Ammon's horn (tissue), 1 donor: Measurements from ENCODE around the gene ACTR1A.

ENCODE experiments used
- DNase-seq: peaks from one replicate; pipeline ENCODE4 v3.0.0-alpha.2; 2016; ENCODE audit warnings: low spot score

Gene ACTR1A

DNA sequence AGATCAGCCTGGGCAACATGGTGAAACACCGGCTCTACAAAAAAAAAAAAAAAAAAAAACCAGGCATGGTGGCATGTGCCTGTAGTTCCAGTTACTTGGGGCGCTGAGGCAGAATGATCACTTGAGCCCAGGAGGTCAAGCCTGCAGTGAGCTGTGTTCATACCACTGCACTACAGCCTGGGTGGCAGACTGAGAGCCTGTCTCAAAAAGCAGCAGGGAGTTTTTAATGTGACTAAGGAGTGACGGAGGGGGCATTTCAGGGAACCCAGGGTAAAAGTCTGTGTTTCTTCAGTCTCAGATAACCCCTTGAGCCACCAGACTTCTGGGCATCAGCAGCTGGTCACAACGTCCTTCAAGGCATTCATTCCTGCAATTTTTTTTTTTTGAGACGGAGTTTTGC lies 49.0 kb downstream of the ACTR1A start:
- DNase-seq = no peak

DNA sequence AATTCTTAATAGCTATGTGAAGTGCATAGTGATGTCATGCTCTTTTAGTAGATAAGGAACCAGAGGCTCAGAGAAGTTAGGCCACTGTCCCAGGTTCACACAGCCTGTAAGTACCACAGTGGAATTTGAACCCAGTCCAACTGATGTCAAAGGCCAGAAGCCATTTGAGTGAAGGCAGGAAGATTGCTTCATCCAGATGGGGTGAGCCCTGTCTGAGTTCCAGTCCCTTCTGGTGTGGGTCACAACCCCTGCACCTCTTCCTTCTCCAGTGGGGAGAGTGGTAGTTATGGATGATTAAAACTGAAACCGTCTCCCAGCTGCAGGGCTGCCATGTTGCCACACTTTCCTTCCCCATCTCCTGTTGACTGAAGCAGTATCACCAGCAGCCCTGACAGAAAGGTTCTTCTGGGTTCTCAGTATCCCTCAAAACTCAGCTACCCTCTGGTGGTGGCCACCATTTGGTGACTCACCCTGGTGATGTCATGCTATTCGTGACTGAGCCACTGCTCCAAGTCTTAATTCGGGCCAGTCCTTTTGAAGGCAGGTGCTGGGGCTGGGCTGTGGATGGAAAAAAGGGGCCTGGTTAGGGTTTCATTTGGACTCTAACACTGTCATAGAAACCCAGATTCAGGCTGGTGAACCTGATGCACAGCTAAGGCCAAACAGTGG lies 49.7 kb downstream of the ACTR1A start:
- DNase-seq = peak; percentile 76

DNA sequence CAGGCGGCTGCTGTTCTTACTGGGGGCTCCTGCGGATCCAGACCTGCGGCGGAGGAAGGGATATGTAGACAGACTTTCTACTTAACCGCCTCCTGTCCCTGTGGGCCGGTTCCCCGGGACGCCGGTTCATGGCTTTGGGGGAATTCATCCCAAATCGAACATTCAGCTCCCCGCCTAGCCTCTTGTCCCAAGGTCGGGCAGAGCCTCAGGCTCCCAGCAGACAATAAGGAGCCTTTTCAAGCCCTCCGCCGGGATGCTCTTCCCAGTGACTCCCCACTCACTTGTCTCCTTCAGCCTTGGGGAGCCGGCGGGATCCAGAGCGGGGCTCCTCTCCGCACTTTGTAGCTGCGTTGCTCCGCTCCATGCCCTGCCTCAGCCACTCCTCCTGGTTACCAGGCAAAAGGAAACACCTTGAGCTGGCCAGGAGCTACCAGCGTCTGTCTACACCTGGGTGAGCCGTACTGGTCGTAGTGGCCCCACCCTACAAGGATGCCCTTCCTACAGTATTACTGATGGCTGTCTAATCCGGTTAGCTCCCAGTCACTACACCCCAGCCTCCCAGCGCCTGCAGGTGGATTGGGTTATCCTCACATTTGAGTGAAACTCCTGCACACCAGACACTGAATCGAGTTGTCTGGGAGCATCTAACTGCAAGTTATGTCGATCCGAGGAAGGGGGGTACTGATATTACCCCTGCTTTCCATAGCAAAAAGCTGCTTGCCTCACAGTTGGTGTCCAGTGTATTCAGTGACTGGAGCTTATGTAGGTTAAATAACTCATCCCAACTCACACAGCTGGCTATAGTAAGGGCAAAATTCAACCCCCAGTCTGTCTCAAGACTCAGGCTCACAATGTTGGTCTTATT lies 51.2 kb downstream of the ACTR1A start, which contains the start of gene C10orf95:
Gene C10orf95 (minus strand): TSS at position 439 of the 865 bp plus-strand sequence. CDS start 450 bp downstream, outside the sequence.
- DNase-seq = no peak

DNA sequence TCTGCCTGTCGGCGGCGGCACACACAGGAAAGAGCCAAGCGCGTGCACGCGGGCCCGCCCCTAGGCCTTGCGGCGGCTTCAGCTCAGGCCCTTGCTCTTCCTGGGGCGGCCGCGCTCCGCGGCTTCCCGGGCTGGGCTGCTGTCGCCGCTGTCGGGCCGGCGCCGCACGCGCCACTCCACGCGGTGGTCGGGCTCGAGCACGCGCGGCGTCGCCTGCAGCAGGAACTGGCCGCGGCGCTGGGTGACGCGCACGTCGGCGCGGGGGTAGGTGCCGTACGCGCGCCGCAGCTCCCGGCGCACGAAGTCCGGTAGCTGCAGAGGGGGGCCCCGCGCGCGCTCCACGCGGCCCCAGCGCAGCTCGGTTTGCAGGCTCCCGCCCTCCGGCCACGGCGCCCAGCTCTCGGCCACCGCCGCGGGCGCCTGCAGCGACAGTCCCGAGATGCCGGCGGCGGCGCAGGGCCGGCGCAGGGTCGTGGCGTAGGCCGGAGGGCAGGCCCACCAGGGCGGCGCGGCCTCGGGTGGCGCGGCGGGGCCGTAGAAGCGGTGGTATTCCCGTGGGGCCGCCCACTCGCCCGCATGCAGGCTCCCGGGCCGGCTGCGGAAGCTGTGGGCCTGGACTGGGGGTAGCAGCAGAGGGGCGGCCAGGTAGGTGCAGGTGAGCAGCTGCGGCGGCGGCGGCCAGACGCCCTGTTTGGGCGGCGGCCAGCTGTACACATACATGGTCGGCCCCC lies 52.0 kb downstream of the ACTR1A start:
- DNase-seq = peak; percentile 90

DNA sequence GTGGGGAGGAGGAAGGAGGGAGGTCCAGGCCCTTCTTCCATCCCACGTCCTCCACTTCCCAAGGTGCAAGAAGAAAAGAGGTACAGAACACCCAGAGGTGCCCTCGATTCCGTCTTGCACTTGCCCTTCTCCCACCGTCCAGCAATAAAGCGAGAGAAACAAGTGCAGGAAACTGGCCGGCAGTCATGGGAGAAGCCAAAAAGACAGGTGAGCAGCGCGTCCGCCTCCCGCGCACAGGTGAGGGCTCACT lies 52.5 kb downstream of the ACTR1A start:
- peak; percentile 44 for DNase-seq

DNA sequence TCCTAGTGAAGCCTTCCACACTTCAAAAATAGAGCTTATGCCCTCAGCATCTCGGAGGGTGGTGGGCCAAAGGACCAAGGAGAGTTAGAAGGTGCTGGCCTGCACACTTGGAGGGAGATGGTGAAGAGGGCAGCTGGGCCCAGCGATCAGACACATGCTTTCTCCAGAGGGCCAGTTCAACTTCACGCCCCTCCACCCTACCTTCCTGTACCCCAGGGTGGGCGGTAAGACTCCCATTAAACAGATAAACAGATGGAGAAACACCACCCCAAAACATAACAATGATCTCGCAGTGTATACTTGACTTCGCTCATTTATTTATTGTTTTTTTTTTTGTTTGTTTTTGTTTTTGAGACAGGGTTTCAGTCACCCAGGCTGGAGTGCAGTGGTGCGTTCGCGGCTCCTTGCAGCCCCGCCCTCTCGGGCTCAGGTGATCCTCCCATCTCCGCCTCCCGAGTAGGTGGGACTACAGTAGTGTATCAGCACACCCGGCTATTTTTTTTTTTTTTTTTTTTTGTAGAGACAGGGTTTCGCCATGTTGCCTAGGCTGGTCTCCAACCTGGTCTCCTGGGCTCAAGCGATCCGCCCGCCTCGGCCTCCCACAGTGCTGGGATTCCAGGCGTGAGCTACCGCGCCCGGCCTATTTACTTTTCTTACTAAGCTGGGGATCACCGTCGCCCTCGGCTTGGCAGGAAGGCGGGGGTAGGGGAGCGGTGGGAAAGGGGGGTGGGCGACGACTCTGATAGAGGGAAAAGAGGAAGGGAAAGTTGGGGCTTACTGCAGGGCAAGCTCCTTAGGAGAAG lies 53.0 kb downstream of the ACTR1A start:
- peak; percentile 63 for DNase-seq

DNA sequence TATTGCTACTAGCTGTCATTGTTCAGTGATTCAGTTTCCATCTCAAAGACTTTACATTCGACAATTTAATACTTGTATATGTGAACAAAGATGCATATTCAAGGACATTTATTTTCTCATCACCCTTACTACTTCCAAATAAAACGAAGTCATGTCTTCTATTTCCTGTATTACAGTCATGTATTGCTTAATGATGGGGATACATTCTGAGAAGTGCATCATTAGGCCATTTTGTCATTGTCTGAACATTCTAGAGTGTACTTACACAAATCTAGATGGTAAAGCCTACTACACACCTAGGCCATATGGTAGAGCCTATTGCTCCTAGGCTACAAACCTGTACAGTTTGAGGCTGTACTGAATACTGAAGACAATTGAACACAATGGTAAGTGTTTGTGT lies 57.7 kb downstream of the ACTR1A start:
- DNase-seq = no peak

DNA sequence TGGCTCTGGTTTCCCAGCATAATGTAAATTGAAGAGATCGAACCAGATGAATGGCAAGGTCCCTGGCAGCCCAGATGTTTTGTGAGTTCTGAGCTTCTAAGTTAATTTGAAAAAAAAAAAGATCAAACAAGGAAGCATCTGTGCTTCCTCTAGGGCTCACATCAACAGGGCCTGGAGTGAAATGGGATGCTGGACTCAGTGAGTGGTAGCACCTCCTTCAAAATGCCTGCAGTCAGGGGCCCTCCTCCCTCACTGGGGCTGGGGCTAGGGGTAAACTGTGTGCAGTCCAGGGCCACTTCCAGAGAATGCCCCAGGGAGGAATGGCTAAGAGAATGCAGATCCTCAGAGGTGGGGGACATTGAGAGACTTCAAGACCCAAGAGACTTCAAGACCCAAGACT lies 64.1 kb downstream of the ACTR1A start:
- DNase-seq = no peak

DNA sequence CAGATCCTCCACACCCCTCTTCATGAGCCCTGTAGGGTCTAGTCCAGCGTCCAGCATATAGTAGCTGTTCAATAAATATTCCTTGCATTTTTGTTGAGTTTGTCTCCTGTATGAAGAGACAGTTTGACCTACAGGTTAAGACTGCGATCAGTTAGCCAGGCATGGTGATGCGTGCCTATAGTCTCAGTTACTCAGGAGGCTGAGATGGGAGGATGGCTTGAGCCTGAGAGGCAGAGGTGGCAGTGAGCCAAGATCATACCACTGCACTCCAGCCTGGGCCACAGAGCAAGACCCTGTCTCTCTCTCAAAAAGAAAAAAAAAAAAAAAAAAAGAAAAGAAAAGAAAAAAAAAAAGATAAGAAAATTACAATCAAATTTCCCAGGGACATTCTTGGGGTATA lies 65.0 kb downstream of the ACTR1A start:
- no peak for DNase-seq

DNA sequence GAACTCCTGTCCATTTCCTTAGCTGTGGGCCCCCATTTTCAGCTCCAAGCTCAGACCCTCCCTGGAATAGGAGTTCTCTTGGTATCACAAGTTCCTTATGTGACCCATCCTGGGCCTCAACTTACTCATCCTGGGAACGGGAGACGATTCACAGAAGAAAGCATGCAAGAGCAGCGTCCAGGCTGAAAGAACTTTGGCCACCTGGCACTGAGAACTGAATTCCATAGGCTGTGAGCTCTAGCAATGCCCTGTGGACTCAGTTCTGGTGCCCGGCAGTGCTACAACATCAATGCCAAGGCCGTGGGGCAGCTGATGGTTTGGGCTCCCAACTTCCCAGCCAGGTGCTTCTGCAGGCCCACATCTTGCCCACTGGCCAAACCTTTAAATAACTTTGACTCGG lies 66.2 kb downstream of the ACTR1A start:
- DNase-seq = no peak

DNA sequence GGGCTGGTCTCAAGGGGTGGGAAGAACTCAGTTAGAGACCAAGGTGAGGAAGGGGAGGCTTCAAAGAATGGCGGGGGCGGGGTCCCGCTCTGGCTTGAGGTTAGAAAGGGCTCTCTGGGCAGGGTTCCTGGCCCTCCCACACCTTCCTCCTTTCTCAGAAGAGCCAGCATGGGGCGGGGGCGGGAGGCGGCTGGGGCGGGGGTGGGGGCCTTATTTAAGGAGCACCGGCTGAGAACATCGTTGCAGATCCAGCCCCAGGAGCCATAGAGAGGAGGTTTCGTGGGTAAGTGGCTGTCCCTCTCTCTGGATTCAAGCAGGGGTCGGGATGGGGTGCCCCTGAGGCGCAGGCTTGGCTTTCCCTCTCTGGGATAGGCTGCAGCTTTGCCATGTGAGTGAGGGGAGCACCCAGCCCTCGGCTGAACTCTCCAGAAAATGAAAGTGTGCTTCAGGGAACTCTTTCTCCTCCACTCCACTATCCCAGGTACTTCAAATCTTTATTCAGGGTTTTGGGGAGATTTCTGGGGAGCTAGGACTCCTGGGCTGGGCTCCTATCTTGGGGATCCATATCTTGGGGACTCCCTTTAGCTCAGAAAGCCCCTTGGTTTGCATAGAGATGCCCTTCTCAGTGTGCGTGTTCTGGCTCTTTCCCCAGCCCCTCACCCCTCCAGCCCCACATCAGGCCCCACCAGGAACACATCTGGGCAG lies 66.8 kb downstream of the ACTR1A start:
- DNase-seq = no peak

DNA sequence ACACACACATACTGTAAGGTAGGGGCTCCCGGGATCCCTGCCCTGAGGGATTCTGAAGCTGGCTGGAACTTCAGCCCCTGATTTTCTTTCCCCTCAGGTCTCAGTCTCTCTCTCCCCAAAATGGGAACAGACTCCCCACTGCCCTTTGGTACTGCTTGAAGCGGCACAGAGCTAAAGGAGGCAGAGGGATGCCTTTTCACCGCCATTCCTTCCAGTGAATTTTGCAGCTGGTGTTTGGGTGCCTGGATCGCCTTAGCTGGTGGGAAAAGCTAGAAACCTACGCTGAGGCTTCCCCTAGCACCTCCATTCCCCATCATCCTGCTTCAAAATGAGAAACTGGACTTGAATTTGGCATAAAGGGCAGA lies 67.4 kb downstream of the ACTR1A start:
- no peak for DNase-seq

DNA sequence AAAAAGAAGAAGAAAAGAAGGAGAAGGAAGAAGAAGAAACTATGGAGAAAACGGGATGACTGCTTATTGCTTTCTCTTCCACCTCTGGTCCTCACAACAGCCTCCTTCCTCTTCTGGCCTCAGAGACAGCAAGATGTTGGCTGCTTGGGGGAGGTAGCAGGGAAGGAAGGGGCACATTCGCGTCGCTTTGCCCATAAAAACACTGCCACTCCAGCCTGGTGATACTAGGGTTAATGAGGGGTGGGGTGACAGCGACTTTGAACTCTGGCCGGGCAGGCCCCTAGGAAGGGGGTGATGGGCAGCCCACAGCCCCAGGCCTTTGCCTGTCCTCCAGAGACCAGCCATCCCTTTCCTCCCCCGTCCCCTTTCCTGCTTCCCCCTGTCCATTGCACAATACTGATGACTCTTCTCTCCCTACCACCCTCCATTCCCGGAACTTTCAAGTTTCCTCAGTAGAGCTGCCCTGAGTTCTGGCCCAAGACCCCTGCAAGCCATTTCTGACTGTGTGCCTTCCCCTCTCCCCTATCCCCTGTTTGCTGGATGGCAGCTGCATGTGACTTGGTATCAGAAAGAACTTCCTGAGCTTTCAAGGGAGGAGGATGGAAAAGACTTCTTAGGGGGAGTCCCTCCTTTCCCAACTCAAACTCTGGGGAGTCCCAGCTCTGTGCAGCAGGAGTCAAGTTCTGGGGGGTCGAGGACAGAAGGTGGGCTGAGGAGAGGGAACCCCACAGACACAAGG lies 67.9 kb downstream of the ACTR1A start:
- DNase-seq = no peak

DNA sequence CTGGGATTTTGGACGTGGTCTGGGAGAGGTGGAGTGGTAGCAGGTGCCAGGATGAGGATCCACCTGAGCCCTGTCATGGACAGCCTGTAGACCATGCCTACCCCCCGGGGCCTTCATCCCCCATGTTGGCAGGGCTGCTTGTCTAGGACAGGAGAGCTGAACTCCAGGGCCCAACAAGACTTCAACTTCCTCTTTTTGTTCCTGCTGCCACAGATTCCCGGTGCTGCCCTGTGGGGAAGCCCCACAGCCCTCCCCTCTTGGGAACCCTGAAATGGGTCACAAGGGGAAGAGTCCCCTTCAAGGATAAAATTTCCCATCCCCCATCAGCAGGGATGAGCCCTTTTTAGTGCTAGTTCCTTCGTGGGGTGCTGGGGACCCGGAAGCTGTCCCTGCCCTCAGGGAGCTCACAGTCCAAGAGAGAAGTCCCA lies 68.9 kb downstream of the ACTR1A start:
- DNase-seq = no peak

DNA sequence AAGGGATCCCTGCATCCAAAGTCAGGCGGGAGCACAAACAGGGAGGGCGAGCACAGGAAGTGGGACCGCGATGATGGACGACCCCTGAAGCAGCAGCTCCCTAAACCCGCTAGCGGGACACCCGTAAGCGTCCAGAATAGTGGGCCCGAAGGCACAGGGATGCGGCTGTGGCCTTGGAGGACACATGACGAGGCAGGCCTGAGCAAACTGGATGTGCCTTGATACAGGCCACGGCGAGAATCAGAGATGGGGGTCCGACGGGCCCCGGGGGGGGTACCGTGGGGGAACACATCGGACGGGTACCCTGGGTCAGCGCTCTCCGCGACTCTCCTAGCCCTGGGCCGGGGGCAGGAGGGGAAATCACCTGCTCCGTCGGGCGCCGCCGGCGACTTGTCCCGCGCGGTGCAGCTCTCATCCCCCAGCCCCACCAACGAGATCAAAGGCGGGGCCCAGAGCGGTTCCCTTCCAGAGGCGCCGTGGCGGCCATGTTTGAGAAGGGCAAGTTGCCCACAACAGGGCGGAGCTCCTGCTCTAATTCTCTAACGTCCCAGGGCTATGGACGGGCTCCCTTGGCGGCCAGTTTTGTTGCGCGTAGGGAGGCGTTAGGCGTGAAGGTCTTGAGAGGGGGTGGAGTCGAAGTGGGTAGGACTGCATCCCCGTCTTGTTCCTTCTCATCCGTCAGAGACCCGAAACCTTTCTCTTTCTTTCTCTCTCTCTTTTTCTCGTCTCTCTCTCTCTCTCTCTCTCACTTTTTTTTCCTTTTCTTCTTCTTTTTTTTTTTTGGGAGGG lies 70.2 kb downstream of the ACTR1A start, which contains the start of gene CUEDC2:
Gene CUEDC2 (minus strand): TSS at position 413 of the 789 bp plus-strand sequence. CDS start 7,386 bp downstream, outside the sequence.
- peak; percentile 97 for DNase-seq

DNA sequence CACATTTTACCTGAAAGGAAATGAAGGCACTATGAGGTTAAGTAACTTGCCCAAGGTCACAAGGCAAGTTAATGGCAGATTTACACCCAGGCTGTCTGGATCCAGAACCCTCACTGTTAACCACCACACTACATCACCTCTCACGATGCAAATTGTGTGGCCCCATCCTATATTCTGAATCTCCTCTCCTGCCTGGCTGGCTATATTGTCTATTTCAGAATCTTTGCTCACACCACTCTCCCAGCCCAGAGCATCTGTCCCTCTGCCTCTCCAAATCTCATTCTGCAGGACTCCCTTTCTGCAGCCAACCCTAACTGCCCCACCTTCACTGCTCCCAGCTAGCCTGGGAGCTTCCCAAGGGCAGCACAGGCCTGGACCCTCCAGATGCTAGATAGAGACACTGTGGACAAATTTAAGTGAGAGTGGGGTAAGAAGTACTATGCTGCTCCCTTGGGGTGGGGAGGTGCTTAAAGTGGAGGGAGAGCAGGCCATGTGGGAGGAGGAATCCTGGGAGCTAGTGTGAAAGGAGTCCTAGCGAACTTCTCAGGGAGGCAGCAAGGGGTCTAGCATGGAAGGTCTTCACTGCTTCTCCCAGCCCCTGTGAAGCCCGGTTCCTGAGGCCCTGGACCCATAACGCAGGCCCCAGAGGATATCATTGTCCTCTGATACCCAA lies 70.9 kb downstream of the ACTR1A start:
- DNase-seq = no peak

DNA sequence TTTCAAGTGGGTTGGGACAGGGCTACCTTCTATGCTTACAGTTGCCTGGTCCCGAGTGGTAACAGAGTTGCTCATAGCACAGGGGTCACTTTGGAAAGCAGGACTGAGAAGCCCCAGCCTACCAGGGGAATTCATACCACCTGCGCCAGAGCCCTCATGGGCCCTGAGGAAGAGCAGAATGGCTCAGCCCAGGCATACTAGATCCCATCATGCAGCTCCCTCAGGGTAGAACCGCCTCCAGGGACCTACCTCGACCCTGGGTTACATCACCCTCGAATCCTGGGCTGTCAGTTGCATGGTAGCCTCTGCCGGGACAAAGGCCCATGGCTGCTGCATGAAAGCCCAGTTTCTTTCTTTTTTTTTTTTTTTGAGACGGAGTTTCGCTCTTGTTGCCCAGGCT lies 73.0 kb downstream of the ACTR1A start:
- no peak for DNase-seq
